ENCODE results near the gene ATF4.

The ATF4 gene

GRCh38 chr22:39530116-39530515, 9.8 kb downstream of the ATF4 start:
- no peak for DNase-seq

GRCh38 chr22:39530692-39531331, 10.4 kb downstream of the ATF4 start:
- DNase-seq, result no peak

GRCh38 chr22:39532215-39533073, 12.1 kb downstream of the ATF4 start, which contains the start of gene RPS19BP1:
TSS of gene RPS19BP1 (minus strand) at chr22:39532748. CDS start at chr22:39532738, 10 bp downstream.
- peak; percentile 97 to 99 for DNase-seq

DNA sequence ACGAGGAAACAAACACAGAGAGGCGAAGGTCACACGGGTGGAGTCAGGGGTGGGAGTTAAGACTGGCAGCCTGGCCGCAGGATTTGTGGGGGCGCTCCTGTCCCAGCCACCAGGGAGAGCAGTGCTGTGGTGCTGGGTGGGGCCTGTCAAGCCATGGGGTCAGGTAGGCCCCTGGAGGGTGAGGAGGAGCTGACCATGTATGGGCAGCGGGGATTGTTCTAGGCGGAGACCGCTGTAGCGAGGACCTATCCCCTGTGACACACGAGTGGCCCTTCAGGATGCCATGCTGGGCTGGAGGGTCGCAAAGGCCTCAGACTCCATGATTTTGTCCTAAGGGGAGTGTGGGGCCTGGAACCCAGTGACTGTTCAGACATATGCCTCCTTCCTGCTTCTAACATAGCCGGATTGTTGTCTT, 13.7 kb downstream of the ATF4 start:
- DNase-seq, result no peak

GRCh38 chr22:39534591-39535356, 14.4 kb downstream of the ATF4 start:
- DNase-seq, result peak; percentile 62 to 70

GRCh38 chr22:39535357-39535725, 15.0 kb downstream of the ATF4 start:
- DNase-seq, result no peak

GRCh38 chr22:39535831-39536449, 15.6 kb downstream of the ATF4 start:
- DNase-seq, result no peak

DNA sequence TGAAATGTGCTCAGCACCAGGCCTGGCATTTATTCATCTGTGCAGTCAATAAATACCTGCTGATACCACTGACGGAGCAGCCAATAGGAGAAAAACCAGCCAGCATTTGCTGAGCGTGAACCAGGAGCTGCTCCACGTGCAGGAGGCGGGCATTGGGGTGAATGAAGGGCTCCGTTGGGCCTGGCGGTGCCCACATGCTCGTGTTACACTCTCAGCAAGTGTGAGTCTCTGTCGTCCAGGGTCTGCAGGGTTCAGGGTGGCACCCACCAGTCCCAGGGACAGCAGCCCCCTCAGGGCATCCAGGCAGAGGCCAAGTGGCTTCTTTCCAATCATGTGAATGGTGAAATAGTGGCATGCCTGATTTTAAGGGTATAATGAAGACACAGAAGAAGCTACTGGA, 16.3 kb downstream of the ATF4 start:
- no peak for DNase-seq

DNA sequence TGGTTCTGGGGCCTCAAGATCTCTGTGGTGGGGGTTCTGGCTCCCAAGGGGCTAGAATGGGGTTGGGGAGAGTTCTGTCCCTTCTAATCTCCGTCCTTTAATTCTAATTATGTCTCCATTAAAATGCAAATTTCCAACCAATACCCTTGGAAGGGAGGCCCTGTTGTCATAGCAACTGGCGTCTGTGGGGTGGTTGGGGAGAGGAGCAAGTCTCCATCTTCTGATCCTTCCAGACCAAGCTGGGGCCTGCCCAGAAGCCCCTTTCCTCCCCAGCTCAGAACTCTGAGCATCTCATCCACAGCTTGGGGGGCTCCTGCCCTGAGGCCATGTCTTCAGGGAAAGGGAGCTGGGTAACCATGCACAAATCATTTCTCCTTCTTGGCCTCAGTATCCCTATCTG, 17.6 kb downstream of the ATF4 start:
- no peak for DNase-seq

- DNase-seq, result no peak
Observed at GRCh38 chr22:39543095-39543494, 22.7 kb downstream of the ATF4 start.

DNA sequence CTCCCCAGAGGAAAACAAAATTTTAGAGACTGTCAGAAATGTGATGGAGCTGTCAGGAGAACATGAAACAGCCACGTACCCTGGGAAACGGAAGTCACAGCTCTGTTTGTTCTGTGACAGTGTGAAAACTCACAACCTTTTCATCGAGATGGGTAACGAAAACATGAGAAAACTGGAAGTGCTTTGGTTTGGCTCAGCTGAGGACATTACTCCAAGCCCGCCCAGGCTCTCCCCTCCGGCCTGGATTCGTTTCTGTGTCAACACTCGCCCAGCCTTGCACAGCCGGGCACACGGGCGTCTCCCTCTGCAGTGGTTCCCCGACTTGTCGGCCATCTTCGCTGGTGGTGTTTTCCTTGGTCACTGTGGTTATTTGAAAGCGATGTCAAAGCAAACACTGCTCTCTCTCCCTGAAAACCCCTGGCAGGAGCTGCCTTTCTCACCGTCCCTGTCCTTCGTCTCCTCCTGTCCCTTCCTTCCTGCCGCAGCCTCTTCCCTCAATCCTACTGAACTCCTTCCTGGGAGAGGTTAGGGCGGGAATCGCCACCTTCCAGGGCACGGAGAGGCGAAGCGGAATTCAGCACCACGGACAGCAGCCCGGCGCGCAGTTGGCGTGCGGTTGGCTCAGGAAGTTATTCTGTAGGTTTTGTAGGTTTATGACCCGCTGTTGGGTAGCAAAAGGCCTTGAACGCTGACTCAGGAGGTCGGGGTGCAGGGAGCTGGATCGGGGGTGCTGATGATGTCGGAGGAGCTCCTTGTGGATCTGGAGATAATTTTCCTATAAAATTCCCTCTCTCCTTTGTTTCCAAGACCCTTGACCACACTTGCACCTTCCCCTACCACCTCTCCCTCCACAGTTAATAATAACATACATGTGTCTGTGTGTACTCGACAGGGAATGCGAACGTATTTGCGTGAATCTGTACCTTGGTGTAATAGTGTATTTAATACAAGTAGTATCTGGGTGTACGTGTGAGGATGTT, 25.3 kb downstream of the ATF4 start:
- no peak for DNase-seq

DNA sequence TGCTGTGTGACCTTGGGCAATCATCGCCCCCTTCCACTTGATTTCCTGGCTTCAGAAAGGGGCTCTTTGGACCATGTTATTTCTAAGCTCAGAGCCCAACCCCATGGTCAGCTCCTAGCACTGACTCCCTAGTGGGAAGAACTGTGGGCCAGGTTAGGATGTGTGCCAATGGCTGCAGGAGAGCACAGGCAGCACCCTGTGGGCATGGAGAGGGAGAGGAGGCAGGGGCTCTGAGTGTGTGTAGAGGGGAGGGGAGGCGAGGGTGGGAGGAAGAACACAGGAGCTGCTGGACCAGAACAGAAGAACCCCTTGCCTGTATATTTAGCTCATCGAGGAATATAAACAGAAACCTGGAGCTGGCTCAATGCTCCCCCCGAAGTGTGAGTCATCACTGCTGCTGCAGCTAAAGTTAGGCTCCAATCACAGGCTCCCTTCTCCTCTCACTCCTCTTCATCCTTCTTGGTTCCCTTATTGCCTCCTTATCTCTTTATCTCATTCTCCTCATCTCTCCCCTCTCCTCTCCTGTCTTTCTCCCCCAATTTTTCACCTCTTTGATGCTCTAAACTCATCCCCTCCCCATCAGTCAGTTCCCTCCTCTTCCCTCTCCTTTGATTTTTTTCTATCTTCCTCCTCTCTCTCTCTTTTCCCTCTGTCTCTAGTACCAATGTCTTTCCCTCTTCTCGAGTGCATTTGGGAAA, 26.7 kb downstream of the ATF4 start:
- DNase-seq, result peak in 1 of 2 experiments; percentile 33

DNA sequence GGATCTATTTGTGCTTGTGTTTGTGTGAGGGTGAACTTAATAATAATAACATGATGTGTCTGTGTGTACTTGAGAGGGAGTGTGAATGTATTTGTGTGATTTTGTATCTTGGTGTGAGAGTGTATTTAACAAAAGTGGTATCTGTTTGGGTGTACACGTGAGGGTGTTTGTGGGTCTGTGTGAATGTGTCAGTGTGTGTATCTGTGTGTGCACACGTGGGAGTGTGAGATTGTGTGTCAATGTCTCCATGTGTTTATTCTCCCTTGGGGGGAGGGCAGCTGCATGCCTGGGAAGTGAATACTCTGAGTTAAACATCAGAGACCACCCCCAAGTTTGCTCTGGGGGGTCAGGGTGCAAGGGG, 27.2 kb downstream of the ATF4 start:
- DNase-seq, result no peak

- DNase-seq, result no peak
Observed at GRCh38 chr22:39553429-39553828, 33.1 kb downstream of the ATF4 start.

GRCh38 chr22:39554151-39554550, 33.8 kb downstream of the ATF4 start:
- DNase-seq, result no peak

DNA sequence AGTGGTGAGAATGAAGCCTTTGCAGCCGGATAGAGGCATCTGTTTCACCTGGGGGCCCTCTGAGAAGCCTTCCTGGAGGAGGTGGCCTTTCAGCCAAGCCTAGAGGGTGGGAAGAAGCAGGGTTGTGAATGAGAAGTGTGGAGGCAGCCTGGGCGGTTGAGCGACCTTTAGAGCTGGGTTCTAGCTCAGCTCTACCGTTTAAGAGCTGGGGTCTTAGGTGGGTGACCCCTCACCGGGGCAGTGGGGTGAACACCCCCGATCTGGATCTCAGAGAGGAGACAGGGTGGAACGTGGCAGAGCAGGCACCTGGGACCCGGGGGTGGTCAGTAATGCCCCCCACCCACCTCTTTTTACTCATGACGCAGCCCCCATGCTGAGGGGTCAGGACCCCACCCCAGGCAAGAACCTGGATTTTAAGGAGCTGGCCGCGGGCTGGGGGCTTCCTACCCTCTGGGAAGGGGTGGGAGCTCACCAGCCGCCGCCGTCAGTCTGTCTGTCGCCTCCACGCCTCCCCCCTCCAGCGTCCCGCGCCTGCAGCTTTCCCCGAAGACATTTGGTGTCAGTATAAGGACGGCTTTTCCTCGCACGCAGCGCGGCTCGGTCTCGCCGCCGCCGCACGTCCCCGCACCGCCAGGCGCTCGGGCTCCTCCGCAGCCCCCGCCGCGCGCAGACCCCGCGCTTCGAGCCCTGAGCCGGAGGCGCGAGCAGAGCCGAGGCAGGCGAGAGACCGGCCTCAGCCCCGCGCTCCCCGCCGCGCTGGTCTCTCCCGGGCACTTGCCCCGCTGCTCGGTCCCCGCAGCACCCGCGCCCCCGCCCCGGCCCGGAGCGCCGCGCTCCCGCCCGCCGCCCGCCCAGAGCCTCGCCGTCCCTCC, 36.8 kb downstream of the ATF4 start:
- DNase-seq, result peak; percentile 6 to 9

- DNase-seq, result no peak
Observed at GRCh38 chr22:39558254-39558727, 37.9 kb downstream of the ATF4 start.

GRCh38 chr22:39558950-39559349, 38.6 kb downstream of the ATF4 start:
- DNase-seq, result no peak

DNA sequence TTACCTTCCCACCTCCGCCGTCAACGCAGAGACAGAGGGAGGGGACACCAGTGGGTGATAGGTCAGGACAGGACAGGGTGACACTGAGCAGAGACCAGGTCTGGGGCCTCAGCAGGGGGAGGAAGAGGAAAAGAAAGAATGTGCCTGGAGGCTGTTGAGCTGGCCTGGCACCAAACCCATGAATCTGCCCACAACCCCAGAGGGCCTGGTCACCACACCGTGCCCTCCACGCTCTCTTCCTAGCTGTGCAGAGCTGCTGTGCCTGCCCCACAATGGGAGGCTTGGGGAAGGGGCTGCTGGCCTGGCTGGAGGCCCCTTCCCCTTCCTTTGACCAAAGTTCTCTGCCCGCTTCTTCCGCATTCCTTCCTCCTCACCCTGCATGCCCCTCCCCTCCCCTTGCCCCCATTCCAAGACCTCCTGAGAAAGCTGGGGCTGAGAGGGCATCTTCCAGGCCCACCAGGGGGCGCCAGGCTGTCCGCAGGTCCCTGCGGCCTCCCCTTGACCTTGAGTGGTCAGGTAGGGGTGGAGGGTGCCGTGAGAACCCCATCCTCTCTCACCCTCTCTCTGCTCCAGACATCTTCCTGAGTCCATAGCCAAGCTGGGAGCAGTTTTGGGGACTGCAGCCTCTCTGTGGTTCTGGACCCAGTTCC, 39.2 kb downstream of the ATF4 start:
- no peak for DNase-seq

GRCh38 chr22:39560127-39560526, 39.8 kb downstream of the ATF4 start:
- no peak for DNase-seq

All from NCI-H2081 (cell line).